Peyer's patch (tissue), 4 donors: Measurements from ENCODE around the gene FKRP. TPM values are rescaled to one million over a fixed set of nuclear protein-coding genes. Genes with fewer than 3 reads are reported as not detected.

Source experiments
- DNase-seq, 3 donors: peaks; one replicate each; pipeline ENCODE4 v3.0.0-alpha.2; 2017 to 2019
- H3K27ac ChIP-seq, 4 donors: fragments of 200-600 bp; sonication (generic); one replicate each; pipeline ENCODE4 v1.5.1; 2016 to 2019
- H3K27me3 ChIP-seq, 2 donors: fragments of 200-600 bp; sonication (generic); one replicate each; pipeline ENCODE4 v1.5.1; 2019
- H3K36me3 ChIP-seq, 3 donors: fragments of 200-600 bp; sonication (generic); one replicate each; pipeline ENCODE4 v1.5.1; 2016 to 2019
- H3K4me1 ChIP-seq, 4 donors: fragments of 200-600 bp; sonication (generic); one replicate each; pipeline ENCODE4 v1.5.1; 2016 to 2019
- H3K4me3 ChIP-seq, 4 donors: fragments of 200-600 bp; sonication (generic); 1 replicate in 3 of 4; 2 replicates in 1 of 4; pipeline ENCODE4 v1.5.1; 2016 to 2019; ENCODE audit warnings: mild to moderate bottlenecking in 1 of 4
- H3K9me3 ChIP-seq, 4 donors: fragments of 200-600 bp; sonication (generic); one replicate each; pipeline ENCODE4 v1.5.1; 2016 to 2019; ENCODE audit warnings: mild to moderate bottlenecking in 1 of 4
- CTCF ChIP-seq, 6 experiments: fragments of 450-650 bp in 4 of 6; fragments of 200-600 bp in 2 of 6; sonication (generic) in 1 of 6; IDR thresholded peaks; one replicate each; pipeline ENCODE4 v1.5.1; 2017 to 2019; ENCODE audit warnings: antibody characterized with exemption in 6 of 6, mild to moderate bottlenecking in 3 of 6, moderate library complexity in 1 of 6
- POLR2A ChIP-seq, 2 donors: fragments of 450-650 bp; IDR thresholded peaks; one replicate each; pipeline ENCODE4 v1.5.1; 2017; ENCODE audit warnings: antibody characterized with exemption in 2 of 2, mild to moderate bottlenecking in 2 of 2, moderate library complexity in 2 of 2
- total RNA-seq, 4 donors: library from RNA; depleted of rRNA; stranded (reverse); fragments of >200 nt; gene quantifications; one replicate each; pipeline ENCODE4 v1.1.0, GENCODE V29; 2016

Gene FKRP
- total RNA-seq, 4 donors from 2014 or later = 9.1 to 18.6 (median 15.3) TPM

GRCh38 chr19:46715620-46715974, 30.3 kb upstream of the FKRP start:
- Histone ChIP-seq H3K4me3 (peak overlapping the region; percentile 70 to 92 (median 86)), H3K36me3 (peaks cover 0 to 18% (median 0%) of the 10 kb centered on the region in 3 donors), H3K9me3 (no peaks in the 10 kb centered on the region), H3K4me1 (peaks cover 0 to 36% (median 30%) of the 10 kb centered on the region in 4 donors), H3K27me3 (no peaks in the 10 kb centered on the region), H3K27ac (peak overlapping the region; percentile 91 to 95 (median 93))
- DNase-seq = peak in 1 of 3 donors; percentile 35
- TF ChIP-seq CTCF (IDR thresholded peaks at IDR 0.05) (no peak), POLR2A (IDR thresholded peaks at IDR 0.05) (no peak)

GRCh38 chr19:46715975-46716671, 29.7 kb upstream of the FKRP start:
- H3K27me3 ChIP-seq = no peaks in the 10 kb centered on the region
- peak in 1 of 3 donors; percentile 38 for DNase-seq
- peaks cover 0 to 36% (median 30%) of the 10 kb centered on the region in 4 donors for H3K4me1 ChIP-seq
- peak overlapping the region; percentile 91 to 95 (median 93) for H3K27ac ChIP-seq
- H3K4me3 ChIP-seq = peak overlapping the region; percentile 70 to 92 (median 86)
- peaks cover 0 to 21% (median 0%) of the 10 kb centered on the region in 3 donors for H3K36me3 ChIP-seq
- no peaks in the 10 kb centered on the region for H3K9me3 ChIP-seq
- TF ChIP-seq CTCF (IDR thresholded peaks at IDR 0.05) (no peak), POLR2A (IDR thresholded peaks at IDR 0.05) (no peak)

GRCh38 chr19:46716672-46717033, 29.2 kb upstream of the FKRP start:
- TF ChIP-seq POLR2A (IDR thresholded peaks at IDR 0.05) = no peak
- Histone ChIP-seq H3K4me3 (peak overlapping the region; percentile 70 to 92 (median 86)), H3K36me3 (peaks cover 0 to 23% (median 0%) of the 10 kb centered on the region in 3 donors), H3K4me1 (peaks cover 0 to 36% (median 30%) of the 10 kb centered on the region in 4 donors), H3K27ac (peak overlapping the region; percentile 91 to 95 (median 93)), H3K27me3 (no peaks in the 10 kb centered on the region), H3K9me3 (no peaks in the 10 kb centered on the region)
- DNase-seq = no peak

- Histone ChIP-seq H3K27ac (peak within 1 kb of the TSS; percentile 91 to 95 (median 93)), H3K4me1 (peaks cover 0 to 36% (median 30%) of the 10 kb centered on the region in 4 donors), H3K4me3 (peak within 1 kb of the TSS; percentile 70 to 92 (median 86)), H3K36me3 (peaks cover 0 to 26% (median 0%) of the 10 kb centered on the region in 3 donors), H3K9me3 (no peaks in the 10 kb centered on the region), H3K27me3 (no peaks in the 10 kb centered on the region)
- peak; percentile 92 to 96 (median 94) for DNase-seq
- TF ChIP-seq CTCF (IDR thresholded peaks at IDR 0.05) (no peak), POLR2A (IDR thresholded peaks at IDR 0.05) (no peak)
These were observed 28.7 kb upstream of the FKRP start, which contains the start of gene PRKD2 for GRCh38 chr19:46717034-46717715. PRKD2 (minus strand) TSS chr19:46717114; CDS start chr19:46716370, 744 bp downstream.

GRCh38 chr19:46717716-46718143, 28.1 kb upstream of the FKRP start:
- Histone ChIP-seq H3K4me1 (peaks cover 0 to 36% (median 30%) of the 10 kb centered on the region in 4 donors), H3K9me3 (no peaks in the 10 kb centered on the region), H3K27ac (peak overlapping the region; percentile 91 to 95 (median 93)), H3K4me3 (peak overlapping the region; percentile 70 to 92 (median 86)), H3K27me3 (no peaks in the 10 kb centered on the region), H3K36me3 (peaks cover 0 to 32% (median 0%) of the 10 kb centered on the region in 3 donors)
- peak in 1 of 3 donors; percentile 40 for DNase-seq
- TF ChIP-seq CTCF (IDR thresholded peaks at IDR 0.05) (no peak), POLR2A (IDR thresholded peaks at IDR 0.05) (no peak)
